ENCODE measurements around the gene HSD17B14.

GRCh38 chr19:48814895-48815294 lies 21.4 kb downstream of the HSD17B14 start:
- no peak for TF ChIP-seq CTCF (IDR thresholded peaks at IDR 0.05; ENCODE audit: control extremely low read depth in 1 of 3, insufficient read depth in 1 of 3, low read depth in 1 of 3, low read length in 3 of 3)
- TF ChIP-seq TCF12 (IDR thresholded peaks at IDR 0.05; ENCODE audit: low read depth, low read length), result no peak
- TF ChIP-seq EP300 (IDR thresholded peaks at IDR 0.05; ENCODE audit: borderline replicate concordance in 1 of 2, low read depth in 2 of 2, low read length in 2 of 2), result no peak
- no peak for TF ChIP-seq CHD2 (IDR thresholded peaks at IDR 0.05; ENCODE audit: low read length)
- no peak for TF ChIP-seq POLR2A (IDR thresholded peaks at IDR 0.05; ENCODE audit: control extremely low read depth in 1 of 2, low read depth in 2 of 2, low read length in 2 of 2)
- no peak for TF ChIP-seq FOSL1 (IDR thresholded peaks at IDR 0.05; ENCODE audit: insufficient read depth, low read depth, low read length)
- TF ChIP-seq, protein P1, sequence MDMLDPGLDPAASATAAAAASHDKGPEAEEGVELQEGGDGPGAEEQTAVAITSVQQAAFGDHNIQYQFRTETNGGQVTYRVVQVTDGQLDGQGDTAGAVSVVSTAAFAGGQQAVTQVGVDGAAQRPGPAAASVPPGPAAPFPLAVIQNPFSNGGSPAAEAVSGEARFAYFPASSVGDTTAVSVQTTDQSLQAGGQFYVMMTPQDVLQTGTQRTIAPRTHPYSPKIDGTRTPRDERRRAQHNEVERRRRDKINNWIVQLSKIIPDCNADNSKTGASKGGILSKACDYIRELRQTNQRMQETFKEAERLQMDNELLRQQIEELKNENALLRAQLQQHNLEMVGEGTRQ (IDR thresholded peaks at IDR 0.05; ENCODE audit: low read length), result no peak
- TF ChIP-seq KDM5A (IDR thresholded peaks at IDR 0.05; ENCODE audit: low read length), result no peak
- no peak for TF ChIP-seq SIX5 (IDR thresholded peaks at IDR 0.05; ENCODE audit: low read depth, low read length)
- TF ChIP-seq EZH2 (IDR thresholded peaks at IDR 0.05; ENCODE audit: low read depth, low read length, severe bottlenecking), result no peak

Measured in H1 (cell line).